GM21381 (cell line): ENCODE measurements around the gene PDE1C.

Experiments
- ATAC-seq: cut with Tn5 transposase; IDR thresholded peaks from one replicate; pipeline ENCODE4 v1.9.1; 2021; ENCODE audit warnings: mild to moderate bottlenecking, moderate library complexity; ENCODE audit not compliant: unreplicated experiment

Gene PDE1C

GRCh38 chr7:31899356-31899927 is 170.8 kb downstream of the PDE1C start:
- ATAC-seq = no peak

DNA sequence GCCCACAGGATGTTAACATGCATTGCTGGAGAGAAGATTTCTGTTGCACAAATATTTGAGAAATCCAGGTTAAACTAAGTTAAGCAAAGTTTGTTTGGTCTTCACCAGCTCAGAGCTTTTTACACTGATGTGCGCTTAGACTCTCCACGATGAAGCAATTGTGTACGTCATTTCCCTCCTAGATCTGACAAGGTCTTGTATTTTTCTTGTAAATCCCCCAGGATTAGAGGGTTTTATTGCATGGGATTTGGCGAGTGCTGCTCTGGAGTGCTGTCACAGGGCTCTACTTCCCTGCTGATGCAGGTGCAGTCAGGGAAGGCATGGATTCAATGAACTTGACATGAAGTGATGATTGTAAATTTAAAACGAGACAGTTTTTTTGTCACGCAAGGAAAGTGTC is 173.3 kb downstream of the PDE1C start:
- ATAC-seq = no peak

GRCh38 chr7:31894308-31894707 is 175.9 kb downstream of the PDE1C start:
- no peak for ATAC-seq

GRCh38 chr7:31893365-31893764 is 176.8 kb downstream of the PDE1C start:
- ATAC-seq = no peak

- peak; percentile 87 for ATAC-seq
Observed at GRCh38 chr7:31892099-31892829, 177.9 kb downstream of the PDE1C start.

DNA sequence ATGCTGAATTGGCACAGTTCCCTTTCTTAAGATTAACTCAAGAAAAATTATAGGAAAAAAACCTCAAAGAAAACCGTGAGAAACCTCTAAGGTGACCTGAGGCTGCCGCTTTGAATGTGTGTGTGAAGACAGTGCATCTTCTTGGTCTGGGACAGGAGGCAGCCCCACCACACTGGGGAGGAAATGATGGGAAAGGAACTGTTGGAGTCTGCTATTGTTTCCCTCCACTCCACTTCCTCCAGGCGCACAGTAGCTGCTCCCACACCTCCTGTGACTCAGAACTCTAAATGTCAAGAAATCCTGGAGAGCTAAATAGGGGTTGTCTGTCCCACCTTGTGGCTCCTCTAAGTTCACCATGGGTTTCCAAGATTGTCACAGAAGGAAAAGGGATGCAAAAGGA is 179.4 kb downstream of the PDE1C start:
- ATAC-seq = no peak

GRCh38 chr7:31890198-31890597 is 180.0 kb downstream of the PDE1C start:
- no peak for ATAC-seq

DNA sequence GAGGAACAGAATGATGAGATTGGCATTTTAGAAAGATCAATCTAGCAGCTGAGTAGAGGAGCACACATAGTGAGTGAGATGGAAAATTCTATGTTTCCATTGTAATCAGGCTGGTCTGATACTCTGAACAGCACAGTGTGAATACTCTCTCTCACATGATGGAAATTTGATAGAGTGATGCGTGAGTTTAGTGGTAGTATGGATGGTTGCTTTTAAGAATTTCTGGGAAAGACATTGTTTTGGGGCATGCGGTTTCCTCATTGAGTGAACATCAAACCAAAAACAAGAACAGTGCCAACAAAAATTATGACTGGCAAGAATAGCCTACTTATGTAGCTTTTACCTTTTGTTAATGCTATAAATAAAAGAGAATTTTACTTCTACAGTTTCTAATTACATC is 183.2 kb downstream of the PDE1C start:
- ATAC-seq = no peak

- no peak for ATAC-seq
Observed at GRCh38 chr7:31885171-31885570, 185.0 kb downstream of the PDE1C start.

GRCh38 chr7:31883761-31884164 is 186.4 kb downstream of the PDE1C start:
- peak; percentile 78 for ATAC-seq

DNA sequence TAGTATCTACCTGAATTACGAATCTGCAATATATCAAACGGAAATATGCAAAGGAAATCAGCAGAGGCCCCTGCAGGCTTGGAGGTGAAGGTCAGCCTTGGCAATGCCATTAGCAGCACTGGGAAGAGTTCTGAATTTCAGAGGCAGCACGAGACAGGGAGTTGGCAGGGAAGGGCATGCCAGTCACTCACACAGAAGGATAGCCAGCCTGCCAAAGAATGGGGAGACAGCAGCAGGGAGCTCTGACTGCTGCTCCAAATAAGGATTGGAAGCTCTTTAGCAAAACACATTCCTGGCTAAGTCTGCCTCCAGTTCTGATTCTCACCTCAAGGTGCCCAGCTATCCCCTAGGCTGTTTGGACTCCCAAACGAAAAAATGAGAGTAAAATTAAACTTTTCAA is 188.0 kb downstream of the PDE1C start:
- no peak for ATAC-seq

GRCh38 chr7:31878875-31879274 is 191.3 kb downstream of the PDE1C start:
- ATAC-seq = no peak

DNA sequence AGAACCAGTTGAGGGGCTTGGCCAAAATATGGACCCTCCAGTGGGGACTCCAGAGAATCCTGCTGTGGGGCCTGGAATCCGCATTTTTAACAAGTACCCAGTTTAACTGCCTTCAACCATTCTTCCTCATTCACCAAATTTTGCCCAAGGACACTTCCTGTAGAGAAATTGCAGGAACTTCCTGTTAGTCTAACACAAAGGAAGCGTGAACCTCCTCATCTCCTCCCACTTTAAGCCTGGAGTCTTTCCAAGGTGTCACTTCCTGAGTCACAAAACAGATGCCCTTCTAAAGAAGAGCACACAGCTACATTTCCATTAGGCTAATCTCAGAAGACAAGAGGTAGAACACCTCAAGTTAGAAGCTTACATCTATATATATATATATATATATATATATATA is 194.8 kb downstream of the PDE1C start:
- ATAC-seq = no peak

DNA sequence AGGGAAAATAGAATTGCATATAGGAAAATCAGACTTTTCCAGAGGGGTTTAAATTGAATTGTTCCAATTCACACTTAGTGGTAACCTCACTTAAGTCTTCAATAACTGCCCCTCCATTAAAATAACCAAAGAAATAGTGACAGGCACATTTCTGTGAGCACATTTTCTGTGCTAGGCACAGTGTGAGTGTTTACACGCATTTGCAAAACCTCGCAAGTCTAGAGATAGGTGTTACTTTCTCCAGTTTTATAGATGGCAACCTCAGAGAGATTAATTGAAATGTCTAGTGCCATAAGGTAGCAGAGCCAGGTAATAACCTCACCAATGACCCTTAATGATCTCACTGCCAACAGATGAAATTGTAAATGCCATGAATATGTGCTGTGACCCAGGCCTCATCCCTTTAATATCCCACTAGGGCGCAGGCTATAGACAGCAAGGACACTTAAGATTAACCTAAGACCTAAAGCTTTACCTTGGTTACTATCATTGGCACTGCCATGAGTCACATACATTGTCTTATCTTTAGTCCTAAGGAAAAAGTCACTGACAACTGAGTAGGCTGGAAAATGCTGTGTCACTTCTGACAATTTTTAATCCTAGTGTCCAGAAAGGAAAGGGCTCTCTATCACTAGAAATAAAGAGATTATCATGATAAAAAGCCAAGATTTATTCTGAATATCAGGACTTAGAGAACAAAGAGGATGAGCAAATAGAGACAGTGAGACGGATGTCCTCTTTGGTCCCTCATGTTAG is 195.4 kb downstream of the PDE1C start:
- ATAC-seq = no peak

DNA sequence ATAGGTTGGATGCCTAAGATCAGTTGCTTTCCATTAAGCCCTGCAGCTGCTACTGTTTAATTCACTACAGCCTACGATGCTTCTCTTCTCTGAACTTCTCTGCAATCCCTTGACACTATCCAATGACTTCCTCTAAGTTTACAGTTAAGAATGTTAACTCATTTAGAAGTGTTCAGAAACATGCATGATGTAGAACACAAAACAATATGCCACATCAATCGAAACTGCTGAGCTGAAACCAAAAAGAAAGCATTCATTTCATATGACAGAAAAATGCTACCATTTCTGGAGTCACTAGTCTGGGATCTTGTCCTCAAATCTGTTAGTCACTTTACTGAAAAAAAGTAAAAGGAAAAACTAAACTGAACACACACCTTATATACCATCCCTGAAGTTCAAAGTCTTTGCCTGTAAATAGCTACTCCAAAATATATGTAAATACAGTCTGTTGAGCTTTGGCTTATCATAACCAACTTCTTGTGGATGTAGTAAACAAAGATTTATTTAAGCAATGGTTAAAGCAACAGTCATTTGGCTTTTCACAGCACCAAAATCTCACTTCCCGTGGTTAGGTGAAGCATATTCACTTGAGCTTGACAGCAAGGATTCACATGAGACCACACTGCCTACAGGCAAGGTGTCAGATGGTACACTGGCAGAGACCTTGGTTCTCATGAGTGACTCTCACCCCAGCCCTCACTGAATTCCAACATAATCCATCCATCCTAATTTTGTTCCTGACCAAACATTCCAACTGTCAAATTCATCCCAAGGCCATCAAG is 196.2 kb downstream of the PDE1C start:
- ATAC-seq = peak; percentile 83

GRCh38 chr7:31872545-31873370 is 197.4 kb downstream of the PDE1C start:
- no peak for ATAC-seq

DNA sequence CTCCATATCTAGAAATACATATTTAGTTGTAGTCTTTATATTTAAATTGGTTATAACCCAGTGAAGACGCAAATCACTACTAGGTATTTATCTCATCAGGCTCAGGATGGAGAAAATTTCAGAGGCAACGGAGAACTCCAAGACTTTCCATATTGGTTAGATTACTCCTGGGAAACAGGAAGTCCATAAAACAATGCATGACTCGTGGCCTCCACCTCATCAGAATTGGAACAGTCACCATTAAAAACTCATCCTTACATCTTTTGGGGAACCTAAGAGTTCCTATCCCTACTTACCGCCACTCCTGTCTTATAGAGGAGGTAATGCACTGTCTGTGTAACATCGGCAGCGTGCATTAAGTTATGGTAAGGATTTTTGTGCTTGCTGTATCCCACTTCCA is 205.6 kb downstream of the PDE1C start:
- no peak for ATAC-seq

GRCh38 chr7:31860925-31861324 is 209.3 kb downstream of the PDE1C start:
- ATAC-seq = no peak

DNA sequence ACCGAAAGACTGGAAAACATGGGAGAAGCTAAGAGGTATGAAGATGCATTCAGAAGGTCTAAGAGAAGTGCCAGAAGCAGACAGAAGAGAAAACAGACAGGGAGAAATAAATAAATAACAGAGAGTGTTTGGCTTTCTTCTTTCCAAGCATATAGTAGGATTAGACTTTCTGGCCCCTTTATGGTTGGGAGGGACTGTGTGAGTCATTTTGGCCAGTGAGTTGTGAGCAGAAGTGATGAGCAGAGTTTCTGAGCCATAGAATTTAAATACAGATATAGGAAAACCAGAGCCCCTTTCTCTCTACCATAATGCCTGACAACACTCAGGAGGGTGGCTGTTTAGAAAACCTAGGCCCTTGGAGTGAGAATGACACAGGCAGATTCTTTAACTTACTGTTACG is 212.2 kb downstream of the PDE1C start:
- ATAC-seq = no peak

- ATAC-seq = no peak
Observed at GRCh38 chr7:31857172-31857571, 213.0 kb downstream of the PDE1C start.
